T-helper 22 cell (primary cell): ENCODE data around the gene ADAM19.

ENCODE experiments used
- DNase-seq: peaks from one replicate; pipeline ENCODE4 v3.0.0-alpha.2; 2020; ENCODE audit warnings: low read depth

Gene ADAM19

GRCh38 chr5:157575381-157576020 lies at the start of gene ADAM19:
Gene ADAM19 (minus strand): TSS chr5:157575775. CDS start chr5:157575696, 79 bp downstream.
- DNase-seq, result peak; percentile 43

DNA sequence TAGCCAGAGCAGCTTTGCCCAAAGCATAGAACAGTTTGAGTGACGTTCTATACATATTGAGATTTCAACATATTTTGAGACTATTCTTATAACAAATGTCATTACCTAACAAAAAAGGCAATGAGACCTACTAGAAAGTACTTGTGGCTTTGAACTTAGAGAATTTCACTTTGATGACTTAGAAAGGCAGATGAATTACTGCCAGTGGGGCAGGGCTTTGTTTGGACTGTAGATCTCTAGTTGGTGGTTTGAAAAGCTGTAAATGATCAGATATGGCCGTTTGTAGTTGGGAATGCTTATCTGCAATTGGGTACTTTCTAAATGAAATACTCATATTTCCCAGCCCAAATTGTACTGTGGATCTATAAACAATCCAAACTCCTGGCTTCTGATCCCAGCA lies 48.6 kb upstream of the ADAM19 start:
- no peak for DNase-seq

- DNase-seq, result no peak
These were observed 45.2 kb upstream of the ADAM19 start for GRCh38 chr5:157620776-157621175.

DNA sequence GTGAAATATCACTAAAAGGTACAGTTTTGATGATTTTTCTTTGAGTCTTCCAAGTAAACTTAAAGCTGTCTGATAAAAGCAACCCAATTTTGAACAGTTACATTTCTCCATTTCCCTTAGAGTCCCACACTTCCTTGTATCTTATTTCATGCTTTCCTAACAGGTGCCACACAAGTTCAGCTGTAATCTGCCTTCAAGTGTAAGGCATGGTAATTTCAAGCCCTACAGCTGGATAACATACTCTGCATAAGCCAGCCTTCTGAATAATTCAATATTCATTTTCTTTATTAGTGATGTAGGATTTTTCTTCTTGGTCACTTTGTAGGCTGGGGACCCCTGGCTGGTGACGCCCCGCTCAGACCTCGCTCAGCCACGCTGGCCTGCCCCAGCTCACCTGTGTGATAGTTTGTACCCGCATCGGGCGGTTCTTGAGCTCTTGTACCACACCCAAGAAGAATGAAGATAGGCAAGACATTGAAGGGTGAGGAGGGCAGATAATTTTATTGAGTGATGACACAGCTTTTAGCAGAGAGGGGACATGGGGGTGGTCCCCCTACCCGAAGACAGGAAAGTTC lies 42.7 kb upstream of the ADAM19 start:
- DNase-seq, result no peak

GRCh38 chr5:157616785-157617184 lies 41.2 kb upstream of the ADAM19 start:
- no peak for DNase-seq

GRCh38 chr5:157613385-157614245 lies 38.0 kb upstream of the ADAM19 start:
- DNase-seq, result peak; percentile 37

DNA sequence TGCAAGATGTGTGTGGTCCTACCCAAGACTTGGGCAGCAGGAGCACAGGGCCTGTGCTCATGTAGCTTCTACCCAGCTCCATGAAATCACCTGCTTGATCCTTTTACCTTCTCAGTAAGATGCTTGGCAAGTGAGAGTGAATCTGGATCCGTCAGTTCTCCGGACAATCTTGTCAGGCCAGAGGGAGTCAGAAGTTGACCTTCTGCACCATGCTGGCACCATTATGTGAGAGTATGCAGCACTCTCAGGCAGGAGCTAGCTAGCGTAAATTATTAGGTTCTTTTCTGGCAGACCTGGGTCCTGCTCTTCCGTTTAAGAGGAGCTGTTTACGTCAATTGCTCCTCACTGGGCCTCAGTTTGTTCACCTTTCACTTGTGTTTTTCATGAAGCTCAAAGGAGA lies 37.0 kb upstream of the ADAM19 start:
- DNase-seq, result no peak

- DNase-seq, result no peak
These were observed 36.2 kb upstream of the ADAM19 start for GRCh38 chr5:157611571-157612476.

GRCh38 chr5:157610990-157611389 lies 35.4 kb upstream of the ADAM19 start:
- no peak for DNase-seq

- no peak for DNase-seq
These were observed 33.5 kb upstream of the ADAM19 start for GRCh38 chr5:157608972-157609565.

DNA sequence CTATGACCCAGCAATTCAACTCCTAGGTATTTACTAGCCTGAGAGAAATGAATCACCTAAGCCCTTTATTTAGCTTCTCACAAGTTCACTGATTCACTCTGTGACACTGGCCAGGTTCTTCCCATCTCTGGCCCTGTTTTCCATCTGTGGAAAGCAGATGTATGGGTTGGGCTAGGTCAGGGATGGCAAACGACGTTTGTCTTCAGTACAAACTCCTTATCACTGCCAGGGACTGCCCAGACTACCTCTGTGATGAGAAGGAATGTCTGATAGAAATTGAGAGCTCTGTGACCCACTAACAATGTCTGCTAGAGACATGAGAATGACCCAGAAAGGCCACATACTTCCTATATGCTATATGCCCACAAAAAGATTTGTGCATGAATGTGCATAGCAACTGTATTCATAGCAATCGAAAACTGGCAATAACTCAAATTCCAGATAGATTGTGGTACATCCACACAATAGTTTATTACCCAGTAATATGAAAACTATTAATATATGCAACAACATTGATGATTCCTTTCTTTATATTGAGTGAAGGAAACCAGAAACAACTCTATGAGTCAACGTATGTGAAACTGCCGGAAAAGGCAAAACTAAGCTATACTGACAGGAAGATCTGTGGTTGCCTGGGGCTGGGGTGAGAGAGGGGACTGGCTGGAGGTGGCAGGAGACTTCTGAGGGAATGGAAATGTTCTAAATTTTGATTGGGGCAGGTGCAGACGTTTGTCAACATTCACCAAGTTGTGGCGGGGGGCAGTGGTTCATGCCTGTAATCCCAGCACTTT lies 32.0 kb upstream of the ADAM19 start:
- DNase-seq, result peak; percentile 74

DNA sequence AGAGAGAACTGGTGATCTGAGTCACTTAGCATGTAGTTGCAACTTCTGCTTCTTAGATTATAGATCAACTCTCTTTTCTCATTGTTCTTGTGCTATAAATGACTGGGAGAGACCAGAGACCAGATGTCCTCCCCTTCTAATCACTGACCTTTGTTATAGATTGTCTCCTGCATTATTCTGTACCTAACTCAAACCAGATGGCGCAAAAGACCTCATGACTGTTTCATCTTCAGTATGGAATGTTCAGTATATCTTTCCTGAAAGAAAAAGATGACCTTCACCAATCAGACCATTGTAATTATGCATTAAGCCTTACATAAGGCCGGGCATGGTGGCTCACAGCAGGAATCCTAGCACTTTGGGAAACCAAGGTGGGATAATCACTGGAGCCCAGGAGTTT lies 30.5 kb upstream of the ADAM19 start:
- DNase-seq, result no peak

- peak; percentile 77 for DNase-seq
These were observed 28.0 kb upstream of the ADAM19 start for GRCh38 chr5:157603333-157604190.

GRCh38 chr5:157602505-157602904 lies 26.9 kb upstream of the ADAM19 start:
- DNase-seq, result peak; percentile 44

GRCh38 chr5:157600252-157600651 lies 24.7 kb upstream of the ADAM19 start:
- no peak for DNase-seq

GRCh38 chr5:157599565-157599964 lies 24.0 kb upstream of the ADAM19 start:
- no peak for DNase-seq

DNA sequence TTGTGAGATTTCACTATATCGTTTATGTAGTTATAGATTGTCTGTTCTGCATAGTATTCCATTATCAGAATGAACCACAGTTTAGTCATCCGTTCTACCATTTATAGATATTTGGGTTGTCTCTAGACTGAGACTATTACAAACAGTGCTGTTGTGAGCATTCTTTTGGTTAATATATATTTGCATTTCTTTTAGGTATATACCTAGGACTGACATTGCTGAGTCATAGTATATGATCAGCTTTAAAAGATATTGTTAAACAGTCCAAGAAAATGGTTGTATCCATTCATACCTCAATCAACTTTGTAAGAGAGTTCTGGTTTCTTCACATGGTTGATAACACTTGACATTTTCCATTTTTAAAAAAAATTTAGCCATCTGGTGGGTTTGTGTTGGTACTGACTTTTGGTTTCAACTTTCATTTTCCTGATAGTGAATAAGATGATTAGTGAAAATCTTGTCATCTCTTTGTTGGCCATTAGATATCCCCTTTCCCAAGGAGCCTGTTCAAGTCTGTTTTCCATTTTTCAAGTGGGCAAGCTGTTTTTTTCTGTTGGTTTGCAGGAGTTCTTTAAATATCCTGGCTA lies 22.9 kb upstream of the ADAM19 start:
- no peak for DNase-seq

- no peak for DNase-seq
These were observed 21.7 kb upstream of the ADAM19 start for GRCh38 chr5:157597277-157597676.

DNA sequence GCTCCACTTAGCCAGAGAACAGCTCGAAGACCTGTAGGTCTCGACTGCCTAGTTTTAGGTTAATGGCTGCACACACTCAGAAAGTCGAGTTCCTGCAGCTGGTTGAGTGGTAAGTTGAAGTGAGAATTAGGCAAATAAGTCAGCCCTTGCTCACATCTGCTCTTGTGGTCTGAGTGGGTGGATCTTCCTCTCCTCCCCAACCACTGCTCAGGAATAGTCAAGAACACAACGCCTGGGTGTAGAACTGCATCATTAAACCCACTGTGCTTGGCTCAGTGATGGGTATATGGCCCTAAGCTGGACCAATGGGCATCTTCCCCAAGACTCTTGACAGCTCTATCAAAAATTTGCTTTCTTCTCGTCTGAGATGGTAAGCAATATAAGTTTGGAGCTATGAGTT lies 20.9 kb upstream of the ADAM19 start:
- DNase-seq, result no peak
